DMS53 treated with DMSO at 0.1 percent for 48 hours (cell line): ENCODE results near the gene RPS6KA2.
"Not testable (repeated sequence)": the region's sequence is repeated elsewhere in the genome, so short reads cannot be mapped to it uniquely, and the experiment has no call there.

Source experiments
- DNase-seq: peaks from one replicate; lab custom pipeline; 2025; ENCODE audit not compliant: unreplicated experiment; lab: John Stamatoyannopoulos, UW

The RPS6KA2 gene

GRCh38 chr6:166408936-166409755 lies 217.9 kb downstream of the RPS6KA2 start:
- DNase-seq, result no peak

DNA sequence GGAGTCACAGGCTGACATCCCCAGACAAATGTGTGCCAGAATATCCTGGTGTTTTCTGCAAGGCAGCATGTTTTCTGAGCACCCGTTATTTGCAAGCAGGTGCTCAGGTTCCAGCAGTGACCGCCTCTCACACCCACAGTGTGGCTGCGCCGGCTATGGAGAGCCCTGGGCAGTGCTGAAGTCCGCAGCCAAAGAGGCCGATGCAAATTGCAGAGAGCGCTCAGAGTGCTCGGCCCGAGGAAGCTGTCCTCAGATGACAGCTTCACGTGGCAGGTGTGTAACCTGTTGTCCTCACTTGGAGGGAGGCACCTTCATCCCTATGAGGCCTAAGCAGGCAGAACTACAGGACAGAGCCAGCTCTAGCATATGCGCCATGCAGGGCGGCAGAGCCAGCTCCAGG lies 220.9 kb downstream of the RPS6KA2 start:
- no peak for DNase-seq

GRCh38 chr6:166405386-166405785 lies 221.7 kb downstream of the RPS6KA2 start:
- no peak for DNase-seq

DNA sequence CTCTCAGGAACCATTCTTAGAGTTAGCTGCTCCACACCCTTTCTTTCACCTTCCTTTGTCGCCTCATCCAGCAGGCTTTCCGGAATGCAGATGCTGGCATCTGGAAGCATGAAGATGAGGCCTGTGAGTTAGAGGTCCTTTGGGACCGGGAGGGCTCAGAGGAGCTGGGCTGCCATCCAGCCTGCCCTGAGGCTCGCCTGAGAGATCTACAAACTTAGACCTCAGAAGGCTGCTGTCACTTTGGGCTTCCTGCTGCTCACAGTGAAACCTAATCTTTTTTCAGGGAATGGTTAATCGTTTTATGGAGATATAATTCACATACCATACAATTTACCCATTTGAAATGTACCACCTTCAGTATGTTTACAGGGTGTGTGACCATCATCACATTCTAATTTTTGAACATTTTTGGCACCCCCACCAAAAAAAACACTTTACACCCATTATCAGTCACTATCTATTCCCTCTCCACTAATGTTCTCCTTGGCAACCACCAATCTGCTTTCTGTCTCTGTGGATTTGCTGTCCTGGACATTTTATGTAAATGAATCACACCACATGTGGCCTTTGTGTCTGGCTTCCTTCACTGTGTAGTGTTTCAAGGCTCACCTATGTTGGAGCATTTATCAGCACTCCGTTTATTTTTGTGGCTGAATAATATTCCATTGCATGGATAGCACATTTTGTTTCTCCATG lies 224.3 kb downstream of the RPS6KA2 start:
- DNase-seq, result no peak

- DNase-seq, result peak; percentile 41
These were observed 226.3 kb downstream of the RPS6KA2 start for GRCh38 chr6:166400649-166401250.

GRCh38 chr6:166400181-166400580 lies 226.9 kb downstream of the RPS6KA2 start:
- DNase-seq, result no peak

DNA sequence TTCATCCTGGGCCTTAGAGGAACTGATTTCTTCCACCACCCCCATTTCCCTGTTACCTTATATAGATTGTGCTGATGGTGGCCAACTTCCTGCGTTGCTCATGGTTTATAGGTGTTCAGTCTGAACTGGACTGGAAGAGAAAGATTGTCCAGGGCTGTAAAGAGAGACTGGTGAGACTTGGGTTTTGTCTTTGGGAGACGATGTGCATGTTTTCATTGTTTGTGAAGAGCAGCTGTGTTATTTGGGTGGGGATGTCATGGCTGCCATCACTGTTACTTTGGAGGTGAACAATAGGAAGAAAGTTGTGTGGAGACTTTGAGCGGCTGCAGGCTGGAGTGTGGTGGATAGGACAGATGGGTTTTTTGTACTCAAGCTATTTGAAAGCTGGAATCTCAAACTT lies 228.7 kb downstream of the RPS6KA2 start:
- DNase-seq, result no peak

GRCh38 chr6:166397849-166398248 lies 229.2 kb downstream of the RPS6KA2 start:
- no peak for DNase-seq

DNA sequence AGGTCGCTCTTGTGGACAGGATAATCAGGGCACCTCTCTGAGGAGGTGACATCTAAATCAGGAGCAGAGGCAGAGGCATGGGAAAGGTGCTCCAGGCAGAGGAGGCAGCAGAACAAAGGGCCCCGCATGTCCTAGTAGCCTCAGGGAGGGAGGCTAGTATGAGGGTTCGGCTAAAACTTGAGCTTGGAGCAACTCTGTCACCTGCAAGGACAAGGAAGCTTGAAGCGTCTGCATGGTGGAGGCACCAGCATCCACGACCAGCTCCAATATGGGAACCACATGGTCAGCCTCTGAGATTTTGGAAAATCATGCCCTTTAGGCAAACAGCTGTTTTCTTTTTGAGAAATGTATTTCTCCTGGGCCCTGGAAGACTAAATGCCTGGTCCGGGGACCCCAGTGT lies 231.3 kb downstream of the RPS6KA2 start:
- DNase-seq, result no peak

- no peak for DNase-seq
These were observed 231.7 kb downstream of the RPS6KA2 start for GRCh38 chr6:166395351-166395750.

GRCh38 chr6:166394036-166394892 lies 232.8 kb downstream of the RPS6KA2 start:
- no peak for DNase-seq

GRCh38 chr6:166393535-166393823 lies 233.6 kb downstream of the RPS6KA2 start:
- DNase-seq, result no peak

- not testable (repeated sequence) for DNase-seq
These were observed 234.1 kb downstream of the RPS6KA2 start for GRCh38 chr6:166392755-166393534.

- DNase-seq, result no peak
These were observed 237.9 kb downstream of the RPS6KA2 start for GRCh38 chr6:166389119-166389518.

- no peak for DNase-seq
These were observed 238.6 kb downstream of the RPS6KA2 start for GRCh38 chr6:166388290-166389004.

- no peak for DNase-seq
These were observed 239.3 kb downstream of the RPS6KA2 start for GRCh38 chr6:166387642-166388289.

- not testable (repeated sequence) for DNase-seq
These were observed 240.0 kb downstream of the RPS6KA2 start for GRCh38 chr6:166387098-166387497.

- DNase-seq, result no peak
These were observed 240.9 kb downstream of the RPS6KA2 start for GRCh38 chr6:166386111-166386510.

GRCh38 chr6:166383802-166384363 lies 243.2 kb downstream of the RPS6KA2 start:
- peak; percentile 55 for DNase-seq
